Activated naive CD4-positive, alpha-beta T cell treated with anti-CD3 and anti-CD28 coated beads, Interleukin-2, amount 50 U/mL, for 24 hours (primary cell): ENCODE results near the gene RNF212.

Experiments
- H3K27ac Mint-ChIP-seq: one replicate; pipeline ENCODE4 v1.8.0; 2021; ENCODE audit warnings: mild to moderate bottlenecking, mixed read lengths
- H3K27me3 Mint-ChIP-seq: one replicate; pipeline ENCODE4 v1.8.0; 2021; ENCODE audit warnings: mixed read lengths
- H3K36me3 Mint-ChIP-seq: one replicate; pipeline ENCODE4 v1.8.0; 2021; ENCODE audit warnings: mixed read lengths
- H3K4me1 Mint-ChIP-seq: one replicate; pipeline ENCODE4 v1.8.0; 2021; ENCODE audit warnings: mixed read lengths
- H3K4me3 Mint-ChIP-seq: one replicate; pipeline ENCODE4 v1.8.0; 2021; ENCODE audit warnings: mild to moderate bottlenecking, mixed read lengths
- H3K9me3 Mint-ChIP-seq: one replicate; pipeline ENCODE4 v1.8.0; 2021; ENCODE audit warnings: mixed read lengths

The RNF212 gene

DNA sequence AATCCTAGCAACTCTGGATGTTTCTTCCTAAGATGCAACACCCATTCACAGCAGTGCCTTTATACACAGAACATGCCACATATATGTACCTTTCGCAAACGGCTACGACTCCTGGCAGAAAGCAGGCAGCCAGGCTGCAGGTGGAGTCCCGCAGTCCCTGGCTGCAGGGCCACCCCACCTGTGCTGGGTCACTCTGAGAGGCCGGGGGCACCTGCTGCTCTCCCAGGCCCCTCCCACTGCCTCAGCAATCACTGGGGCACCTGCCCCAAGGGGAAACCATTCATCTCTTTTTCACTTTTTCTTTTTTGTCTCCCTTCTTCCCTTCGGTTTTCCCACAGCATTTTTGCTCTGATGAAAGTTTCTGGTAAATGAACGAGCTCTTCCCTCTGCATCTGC, 28.0 kb downstream of the RNF212 start:
- H3K4me1 Mint-ChIP-seq: no peaks in the 10 kb centered on the region
- no peak overlapping the region for H3K27ac Mint-ChIP-seq
- H3K4me3 Mint-ChIP-seq: no peak overlapping the region
- H3K27me3 Mint-ChIP-seq: peaks cover 4% of the 10 kb centered on the region
- H3K9me3 Mint-ChIP-seq: peaks cover 5% of the 10 kb centered on the region
- H3K36me3 Mint-ChIP-seq: peaks cover 3% of the 10 kb centered on the region

- Mint-ChIP-seq H3K9me3 (peaks cover 5% of the 10 kb centered on the region), H3K36me3 (peaks cover 3% of the 10 kb centered on the region), H3K27me3 (peaks cover 4% of the 10 kb centered on the region), H3K4me3 (no peak overlapping the region), H3K27ac (no peak overlapping the region), H3K4me1 (no peaks in the 10 kb centered on the region)
These were observed 28.5 kb downstream of the RNF212 start for GRCh38 chr4:1084796-1085403.

DNA sequence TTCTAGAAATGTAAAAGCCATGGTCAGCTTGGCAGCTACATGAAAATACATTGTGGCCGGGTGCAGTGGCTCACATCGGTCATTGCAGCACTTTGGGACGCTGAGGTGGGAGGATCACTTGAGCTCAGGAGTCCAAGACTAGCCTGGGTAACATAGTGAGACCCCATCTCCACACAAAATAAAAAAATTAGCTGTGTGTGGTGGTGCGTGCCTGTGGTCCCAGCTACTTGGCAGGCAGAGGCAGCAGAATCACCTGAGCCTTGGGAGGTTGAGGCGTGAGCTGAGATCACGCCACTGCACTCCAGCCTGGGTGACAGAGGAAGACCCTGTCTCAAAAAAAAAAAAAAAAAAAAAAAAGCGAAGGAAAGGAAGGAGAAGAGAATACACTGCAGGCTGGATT, 29.0 kb downstream of the RNF212 start:
- peaks cover 2% of the 10 kb centered on the region for H3K9me3 Mint-ChIP-seq
- H3K4me1 Mint-ChIP-seq: no peaks in the 10 kb centered on the region
- no peak overlapping the region for H3K4me3 Mint-ChIP-seq
- H3K27ac Mint-ChIP-seq: no peak overlapping the region
- H3K36me3 Mint-ChIP-seq: peaks cover 1% of the 10 kb centered on the region
- peaks cover 4% of the 10 kb centered on the region for H3K27me3 Mint-ChIP-seq

- Mint-ChIP-seq H3K27ac (peak overlapping the region; percentile 23), H3K27me3 (peaks cover 4% of the 10 kb centered on the region), H3K4me1 (no peaks in the 10 kb centered on the region), H3K9me3 (no peaks in the 10 kb centered on the region), H3K36me3 (peaks cover 1% of the 10 kb centered on the region), H3K4me3 (no peak overlapping the region)
These were observed 30.9 kb downstream of the RNF212 start for GRCh38 chr4:1082215-1083182.

GRCh38 chr4:1081689-1082040, 31.7 kb downstream of the RNF212 start:
- Mint-ChIP-seq H3K27ac (no peak overlapping the region), H3K36me3 (peaks cover 1% of the 10 kb centered on the region), H3K9me3 (no peaks in the 10 kb centered on the region), H3K4me3 (no peak overlapping the region), H3K4me1 (no peaks in the 10 kb centered on the region), H3K27me3 (peaks cover 4% of the 10 kb centered on the region)

GRCh38 chr4:1080961-1081688, 32.2 kb downstream of the RNF212 start:
- Mint-ChIP-seq H3K4me3 (no peak overlapping the region), H3K9me3 (no peaks in the 10 kb centered on the region), H3K36me3 (peaks cover 1% of the 10 kb centered on the region), H3K27me3 (peaks cover 4% of the 10 kb centered on the region), H3K27ac (no peak overlapping the region), H3K4me1 (no peaks in the 10 kb centered on the region)

GRCh38 chr4:1080432-1080831, 32.9 kb downstream of the RNF212 start:
- H3K9me3 Mint-ChIP-seq: no peaks in the 10 kb centered on the region
- H3K4me3 Mint-ChIP-seq: no peak overlapping the region
- peaks cover 2% of the 10 kb centered on the region for H3K27me3 Mint-ChIP-seq
- no peaks in the 10 kb centered on the region for H3K4me1 Mint-ChIP-seq
- peak overlapping the region; percentile 77 for H3K27ac Mint-ChIP-seq
- H3K36me3 Mint-ChIP-seq: no peaks in the 10 kb centered on the region

DNA sequence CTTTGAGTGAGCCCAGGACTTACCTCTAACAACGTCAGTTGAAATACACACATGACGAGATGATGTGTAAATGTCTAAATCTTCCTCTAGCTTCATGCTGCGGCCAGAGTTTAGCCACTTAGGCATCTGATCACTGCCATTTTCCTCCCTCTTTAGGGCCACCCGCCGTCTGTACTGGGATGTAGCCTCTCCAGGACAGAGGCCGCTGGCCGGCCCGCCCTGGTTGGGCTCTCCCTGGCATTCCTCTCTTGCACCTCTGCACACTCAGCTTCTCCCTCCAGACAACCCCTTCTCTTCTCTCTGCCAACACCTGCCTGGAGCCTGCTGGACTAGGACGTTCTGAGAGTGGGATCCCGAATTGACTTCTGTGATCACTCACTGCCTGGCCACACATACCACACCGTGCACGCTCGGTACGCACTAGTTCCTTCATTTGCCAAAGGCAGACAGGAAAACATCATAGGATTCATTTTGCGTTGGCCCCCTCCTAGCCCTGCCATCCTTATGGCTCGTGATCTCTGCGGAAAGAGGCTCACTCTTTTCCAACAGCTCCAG, 33.6 kb downstream of the RNF212 start:
- H3K27ac Mint-ChIP-seq: no peak overlapping the region
- peaks cover 2% of the 10 kb centered on the region for H3K27me3 Mint-ChIP-seq
- no peak overlapping the region for H3K4me3 Mint-ChIP-seq

GRCh38 chr4:1078490-1078889, 34.9 kb downstream of the RNF212 start:
- Mint-ChIP-seq H3K9me3 (no peaks in the 10 kb centered on the region), H3K27me3 (peaks cover 2% of the 10 kb centered on the region), H3K36me3 (no peaks in the 10 kb centered on the region), H3K27ac (no peak overlapping the region), H3K4me1 (no peaks in the 10 kb centered on the region), H3K4me3 (no peak overlapping the region)

More for the DNA sequence above, 33.6 kb downstream of the RNF212 start:
- H3K9me3 Mint-ChIP-seq: no peaks in the 10 kb centered on the region
- no peaks in the 10 kb centered on the region for H3K4me1 Mint-ChIP-seq
- H3K36me3 Mint-ChIP-seq: no peaks in the 10 kb centered on the region

DNA sequence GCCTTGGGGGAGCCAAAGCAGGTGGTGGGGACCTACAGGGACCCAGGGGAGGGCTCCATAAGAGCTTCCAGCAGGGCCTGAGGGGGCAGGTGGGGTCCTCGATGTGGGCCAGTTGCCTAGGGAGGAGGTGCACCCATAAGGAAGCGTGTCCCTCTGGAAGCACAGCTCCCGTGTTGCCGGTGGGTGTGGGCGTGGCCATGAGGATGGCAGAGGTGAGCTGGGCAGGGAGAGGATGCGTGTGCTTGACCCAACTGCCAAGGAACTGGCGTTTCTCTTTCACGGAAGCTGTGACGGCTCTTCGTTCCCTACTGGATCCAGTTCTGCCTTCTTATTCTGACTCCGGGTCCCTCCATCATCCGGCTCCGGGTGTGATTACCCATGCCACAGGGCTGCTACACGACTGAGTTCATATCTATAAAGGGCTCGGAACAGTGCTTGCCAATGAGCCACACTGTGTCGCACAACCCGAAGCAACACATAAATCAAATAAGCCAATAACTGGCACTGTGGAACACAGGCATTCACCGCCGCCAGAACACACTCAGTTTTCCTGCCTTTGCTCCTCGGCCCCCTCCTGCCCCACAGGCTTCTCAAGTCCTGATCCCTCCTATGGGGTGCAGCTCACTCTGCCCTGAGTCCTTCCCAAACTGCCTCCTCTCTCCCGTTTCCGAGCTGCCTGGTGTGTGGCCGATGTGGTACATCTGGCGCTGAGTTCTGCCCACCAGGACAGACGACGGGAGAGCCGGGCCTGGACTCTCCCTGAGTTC, 35.5 kb downstream of the RNF212 start:
- H3K9me3 Mint-ChIP-seq: no peaks in the 10 kb centered on the region
- no peak overlapping the region for H3K27ac Mint-ChIP-seq
- peaks cover 3% of the 10 kb centered on the region for H3K4me1 Mint-ChIP-seq
- peaks cover 2% of the 10 kb centered on the region for H3K27me3 Mint-ChIP-seq
- H3K36me3 Mint-ChIP-seq: no peaks in the 10 kb centered on the region
- no peak overlapping the region for H3K4me3 Mint-ChIP-seq

DNA sequence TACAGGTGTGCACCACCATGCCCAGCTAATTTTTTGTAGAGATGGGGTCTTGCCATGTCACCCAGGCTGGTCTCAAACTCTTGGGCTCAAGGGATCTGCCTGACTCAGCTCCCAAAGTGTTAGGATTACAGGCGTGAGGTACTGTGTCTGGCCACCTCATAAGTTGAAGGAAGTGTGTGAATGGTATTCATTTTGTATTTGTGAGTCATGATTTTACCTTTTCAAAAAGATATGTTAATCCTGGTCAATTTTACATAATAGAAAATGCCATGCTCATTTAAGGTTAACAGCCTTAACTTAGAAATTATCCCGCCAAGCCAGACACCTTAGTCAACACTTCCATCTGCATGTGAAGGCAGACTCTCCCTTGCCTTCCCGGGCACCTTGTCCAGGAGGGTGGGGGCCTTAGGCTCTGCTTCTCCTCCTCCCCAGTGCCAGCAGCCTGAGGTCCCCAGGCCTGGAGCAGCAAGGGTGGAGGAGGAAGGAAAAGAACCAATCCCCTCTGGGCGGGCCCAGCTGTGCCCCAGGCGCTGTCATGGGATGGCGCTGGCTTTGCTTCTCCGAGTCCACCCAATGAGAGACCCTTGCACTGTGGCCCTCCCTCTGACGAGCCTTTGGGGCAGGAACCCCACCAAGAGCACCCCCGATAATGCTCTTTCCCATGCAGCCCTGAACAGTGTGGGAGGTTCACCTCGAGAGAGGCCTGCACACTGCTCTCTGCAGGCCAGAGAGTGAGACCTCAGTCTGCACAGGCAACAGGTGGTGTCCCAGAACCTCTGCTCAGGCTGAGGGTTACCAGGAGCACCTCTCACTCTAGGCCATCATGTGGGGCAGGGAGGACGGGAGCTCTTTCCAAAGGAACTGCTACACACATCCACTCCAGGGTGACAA, 37.3 kb downstream of the RNF212 start:
- peaks cover 14% of the 10 kb centered on the region for H3K4me1 Mint-ChIP-seq
- no peaks in the 10 kb centered on the region for H3K9me3 Mint-ChIP-seq
- H3K27ac Mint-ChIP-seq: no peak overlapping the region
- H3K4me3 Mint-ChIP-seq: no peak overlapping the region
- no peaks in the 10 kb centered on the region for H3K36me3 Mint-ChIP-seq
- H3K27me3 Mint-ChIP-seq: peaks cover 2% of the 10 kb centered on the region

GRCh38 chr4:1075225-1075624, 38.1 kb downstream of the RNF212 start:
- no peak overlapping the region for H3K27ac Mint-ChIP-seq
- no peak overlapping the region for H3K4me3 Mint-ChIP-seq
- H3K4me1 Mint-ChIP-seq: peaks cover 14% of the 10 kb centered on the region
- no peaks in the 10 kb centered on the region for H3K9me3 Mint-ChIP-seq
- H3K27me3 Mint-ChIP-seq: peaks cover 2% of the 10 kb centered on the region
- no peaks in the 10 kb centered on the region for H3K36me3 Mint-ChIP-seq

DNA sequence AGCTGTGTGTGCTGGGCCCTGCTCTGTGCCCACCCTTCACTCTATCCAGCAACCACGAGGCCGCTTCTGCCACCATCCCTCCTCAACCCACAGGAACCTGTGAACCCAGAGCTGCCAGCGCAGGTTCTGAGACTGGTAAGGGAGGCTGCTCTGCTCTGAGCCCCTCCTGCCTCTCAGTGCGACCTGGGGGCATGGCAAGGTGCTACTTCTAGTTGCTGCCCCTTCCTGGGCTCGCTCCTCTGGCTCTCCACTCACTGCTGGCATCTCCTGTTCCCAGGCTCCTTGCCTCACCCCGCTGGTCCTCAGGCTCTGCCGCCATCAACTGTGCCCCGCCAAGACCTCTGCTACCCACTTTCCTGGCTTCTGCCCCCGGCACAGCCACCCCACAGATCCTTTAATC, 39.3 kb downstream of the RNF212 start:
- peaks cover 5% of the 10 kb centered on the region for H3K27me3 Mint-ChIP-seq
- H3K4me3 Mint-ChIP-seq: no peak overlapping the region
- H3K9me3 Mint-ChIP-seq: no peaks in the 10 kb centered on the region
- peaks cover 14% of the 10 kb centered on the region for H3K4me1 Mint-ChIP-seq
- H3K36me3 Mint-ChIP-seq: no peaks in the 10 kb centered on the region
- H3K27ac Mint-ChIP-seq: no peak overlapping the region

GRCh38 chr4:1072830-1073446, 40.4 kb downstream of the RNF212 start:
- H3K4me1 Mint-ChIP-seq: peaks cover 14% of the 10 kb centered on the region
- no peaks in the 10 kb centered on the region for H3K9me3 Mint-ChIP-seq
- peaks cover 5% of the 10 kb centered on the region for H3K27me3 Mint-ChIP-seq
- H3K27ac Mint-ChIP-seq: peak overlapping the region; percentile 36
- H3K4me3 Mint-ChIP-seq: no peak overlapping the region
- no peaks in the 10 kb centered on the region for H3K36me3 Mint-ChIP-seq
